HepG2 (cell line): ENCODE data around the gene TBC1D16. TPM values are rescaled to one million over a fixed set of nuclear protein-coding genes. Genes with fewer than 3 reads are reported as not detected.

Source experiments
- CEBPZ ChIP-seq: IDR thresholded peaks from 2 replicates; pipeline ENCODE4 v1.6.1; 2012; ENCODE audit warnings: low read length, improper control_type of control experiment
- ETS1 ChIP-seq: sonication (generic); formaldehyde crosslinking; IDR thresholded peaks from 2 replicates; pipeline ENCODE4 v1.4.0; 2020; ENCODE audit warnings: missing genetic modification reagents
- FOXP4 ChIP-seq: sonication (generic); formaldehyde crosslinking; IDR thresholded peaks from 2 replicates; pipeline ENCODE4 v1.4.0; 2020; ENCODE audit warnings: missing genetic modification reagents
- ZFP62 ChIP-seq: sonication (generic); formaldehyde crosslinking; IDR thresholded peaks from 2 replicates; pipeline ENCODE4 v1.4.0; 2020; ENCODE audit warnings: missing genetic modification reagents
- ZFP91 ChIP-seq: sonication (generic); formaldehyde crosslinking; IDR thresholded peaks from 2 replicates; pipeline ENCODE4 v1.9.0; 2022; ENCODE audit warnings: missing genetic modification reagents, mild to moderate bottlenecking, borderline replicate concordance
- ZNF562 ChIP-seq: sonication (generic); formaldehyde crosslinking; IDR thresholded peaks from 2 replicates; pipeline ENCODE4 v1.8.0; 2022; ENCODE audit warnings: missing genetic modification reagents, borderline replicate concordance
- ZNF761 ChIP-seq: sonication (generic); formaldehyde crosslinking; conservative IDR thresholded peaks from 2 replicates; pipeline ENCODE4 v1.4.0; 2020; ENCODE audit warnings: mild to moderate bottlenecking, missing genetic modification reagents
- polyA plus RNA-seq, 8 experiments: library from polyadenylated mRNA; depleted of rRNA in 3 of 8; stranded (reverse) in 7 of 8; unstranded in 1 of 8; fragments of >200 nt; fragmentation: Illumina TruSeq in 4 of 8; extraction: Trizol in 4 of 8; gene quantifications; 2 replicates each; pipeline versions ENCODE4 v1.2.1 to v1.2.3, GENCODE V29; 2011 to 2016; ENCODE audit warnings: low read depth in 4 of 8, missing spikeins in 1 of 8, mixed read lengths in 1 of 8; ENCODE audit not compliant: insufficient read depth in 1 of 8
- total RNA-seq, 5 experiments: library from RNA; depleted of rRNA; stranded (reverse); fragments of >200 nt; fragmentation: Illumina TruSeq; extraction: Trizol; gene quantifications; 2 replicates each; pipeline ENCODE4 v1.2.3, GENCODE V29; 2016; ENCODE audit warnings: low read depth in 1 of 5
- TF ChIP-seq, protein P1 (sequence below): IDR thresholded peaks from 2 replicates; pipeline ENCODE4 v1.6.1; 2016; ENCODE audit warnings: missing biosample characterization, missing genetic modification reagents, low read depth
- TF ChIP-seq, protein P2 (sequence below): sonication (generic); formaldehyde crosslinking; IDR thresholded peaks from 2 replicates; pipeline ENCODE4 v1.8.0; 2023; ENCODE audit warnings: mild to moderate bottlenecking, missing genetic modification reagents

Gene TBC1D16
- total and polyA plus RNA-seq, 2 of the 13 experiments (the other 11 are each of a cell fraction or from before 2014, with no cell fraction given): 14.9 to 24.9 TPM

GRCh38 chr17:79916506-79916905, 119.2 kb downstream of the TBC1D16 start (continued):
- TF ChIP-seq ETS1 (no peak), ZNF761 (no peak), ZNF562 (CRISPR knock-in tag) (no peak), ZFP62 (CRISPR knock-in tag) (no peak), CEBPZ (no peak), ZFP91 (CRISPR knock-in tag) (0 out of 2 replicates have a peak, but pooled peaks have one; percentile 4), FOXP4 (CRISPR knock-in tag) (no peak)
- TF ChIP-seq, protein P1, sequence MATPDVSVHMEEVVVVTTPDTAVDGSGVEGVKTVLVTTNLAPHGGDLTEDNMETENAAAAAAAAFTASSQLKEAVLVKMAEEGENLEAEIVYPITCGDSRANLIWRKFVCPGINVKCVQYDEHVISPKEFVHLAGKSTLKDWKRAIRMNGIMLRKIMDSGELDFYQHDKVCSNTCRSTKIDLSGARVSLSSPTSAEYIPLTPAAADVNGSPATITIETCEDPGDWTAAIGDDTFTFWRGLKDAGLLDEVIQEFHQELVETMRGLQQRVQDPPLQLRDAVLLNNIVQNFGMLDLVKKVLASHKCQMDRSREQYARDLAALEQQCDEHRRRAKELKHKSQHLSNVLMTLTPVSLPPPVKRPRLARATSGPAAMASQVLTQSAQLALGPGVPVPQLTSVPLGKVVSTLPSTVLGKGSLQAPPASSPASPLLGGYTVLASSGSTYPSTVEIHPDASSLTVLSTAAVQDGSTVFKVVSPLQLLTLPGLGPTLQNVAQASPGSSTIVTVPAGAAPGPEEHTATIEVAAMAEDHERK (CRISPR knock-in tag): no peak
- TF ChIP-seq, protein P2, sequence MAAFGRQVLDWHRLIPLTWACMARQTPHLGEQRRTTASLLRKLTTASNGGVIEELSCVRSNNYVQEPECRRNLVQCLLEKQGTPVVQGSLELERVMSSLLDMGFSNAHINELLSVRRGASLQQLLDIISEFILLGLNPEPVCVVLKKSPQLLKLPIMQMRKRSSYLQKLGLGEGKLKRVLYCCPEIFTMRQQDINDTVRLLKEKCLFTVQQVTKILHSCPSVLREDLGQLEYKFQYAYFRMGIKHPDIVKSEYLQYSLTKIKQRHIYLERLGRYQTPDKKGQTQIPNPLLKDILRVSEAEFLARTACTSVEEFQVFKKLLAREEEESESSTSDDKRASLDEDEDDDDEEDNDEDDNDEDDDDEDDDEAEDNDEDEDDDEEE (CRISPR knock-in tag): no peak
